Glutamatergic neuron (in vitro differentiated cells): ENCODE data around the gene THSD7A. TPM values are rescaled to one million over a fixed set of nuclear protein-coding genes. Genes with fewer than 3 reads are reported as not detected.
A peak's percentile ranks its signal among the peaks of the same experiment; 100 is the strongest.
"Not testable (repeated sequence)": the region's sequence is repeated elsewhere in the genome, so short reads cannot be mapped to it uniquely, and the experiment has no call there.

ENCODE experiments used
- DNase-seq: peaks from one replicate; pipeline ENCODE4 v3.0.0; 2022
- H3K27ac Mint-ChIP-seq: one replicate; pipeline ENCODE4 v1.8.0; 2020; ENCODE audit warnings: mild to moderate bottlenecking, mixed read lengths, inconsistent platforms; ENCODE audit not compliant: unreplicated experiment
- H3K27me3 Mint-ChIP-seq: one replicate; pipeline ENCODE4 v1.8.0; 2020; ENCODE audit warnings: mild to moderate bottlenecking, moderate library complexity, mixed read lengths, inconsistent platforms; ENCODE audit not compliant: unreplicated experiment
- H3K36me3 Mint-ChIP-seq: one replicate; pipeline ENCODE4 v1.8.0; 2020; ENCODE audit warnings: mild to moderate bottlenecking, mixed read lengths, inconsistent platforms; ENCODE audit not compliant: unreplicated experiment
- H3K4me1 Mint-ChIP-seq: one replicate; pipeline ENCODE4 v1.8.0; 2020; ENCODE audit warnings: mild to moderate bottlenecking, low read depth, mixed read lengths, inconsistent platforms; ENCODE audit not compliant: unreplicated experiment
- H3K4me3 Mint-ChIP-seq: one replicate; pipeline ENCODE4 v1.8.0; 2020; ENCODE audit warnings: mild to moderate bottlenecking, mixed read lengths, inconsistent platforms; ENCODE audit not compliant: unreplicated experiment
- H3K9me3 Mint-ChIP-seq: one replicate; pipeline ENCODE4 v1.8.0; 2020; ENCODE audit warnings: mild to moderate bottlenecking, moderate library complexity, mixed read lengths, inconsistent platforms; ENCODE audit not compliant: unreplicated experiment
- CTCF ChIP-seq: fragments of 200-600 bp; sonication (generic); IDR thresholded peaks from one replicate; pipeline ENCODE4 v1.5.0; 2021; ENCODE audit not compliant: partially characterized antibody, unreplicated experiment
- total RNA-seq: library from RNA; stranded (reverse); fragmentation: NEBNext Ultra II Directional; extraction: Animal tissue kit (Norgen Biotek cat#: 25700); gene quantifications from one replicate; pipeline ENCODE4 v1.2.1, GENCODE V29; 2021; ENCODE audit not compliant: unreplicated experiment

THSD7A gene
- total RNA-seq, 1 donor from 2014 or later: 211 TPM

DNA sequence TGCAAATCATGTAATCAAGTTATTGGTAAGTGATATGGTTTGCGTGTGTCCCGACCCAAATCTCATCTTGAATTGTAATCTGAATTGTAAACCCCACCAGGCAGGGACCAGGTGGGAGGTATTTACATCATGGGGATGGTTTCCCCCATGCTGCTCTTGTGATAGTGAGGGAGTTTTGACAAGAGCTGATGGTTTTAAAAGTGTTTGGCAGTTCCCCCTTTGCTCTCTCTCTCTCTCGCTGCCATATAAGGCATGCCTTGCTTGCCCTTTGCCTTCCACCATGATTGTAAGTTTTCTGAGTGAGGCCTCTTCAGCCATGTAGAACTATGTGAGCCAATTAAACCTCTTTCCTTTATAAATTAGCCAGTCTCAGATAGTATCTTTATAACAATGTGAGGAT is 302.6 kb downstream of the THSD7A start:
- peaks cover 9% of the 10 kb centered on the region for H3K9me3 Mint-ChIP-seq
- H3K36me3 Mint-ChIP-seq: peaks cover 9% of the 10 kb centered on the region
- DNase-seq: no peak
- H3K27me3 Mint-ChIP-seq: peaks cover 5% of the 10 kb centered on the region
- H3K4me1 Mint-ChIP-seq: peaks cover 16% of the 10 kb centered on the region
- no peak overlapping the region for H3K4me3 Mint-ChIP-seq
- no peak for TF ChIP-seq CTCF
- no peak overlapping the region for H3K27ac Mint-ChIP-seq

GRCh38 chr7:11527707-11528106 is 304.3 kb downstream of the THSD7A start:
- Mint-ChIP-seq H3K9me3 (peaks cover 6% of the 10 kb centered on the region), H3K27me3 (peaks cover 5% of the 10 kb centered on the region), H3K4me3 (no peak overlapping the region), H3K27ac (no peak overlapping the region), H3K4me1 (peaks cover 16% of the 10 kb centered on the region), H3K36me3 (no peaks in the 10 kb centered on the region)
- DNase-seq: no peak
- TF ChIP-seq CTCF: no peak

- H3K9me3 Mint-ChIP-seq: peaks cover 2% of the 10 kb centered on the region
- H3K4me3 Mint-ChIP-seq: no peak overlapping the region
- peaks cover 6% of the 10 kb centered on the region for H3K4me1 Mint-ChIP-seq
- no peak overlapping the region for H3K27ac Mint-ChIP-seq
- H3K36me3 Mint-ChIP-seq: no peaks in the 10 kb centered on the region
- H3K27me3 Mint-ChIP-seq: no peaks in the 10 kb centered on the region
- DNase-seq: no peak
- TF ChIP-seq CTCF: no peak
These were observed 307.3 kb downstream of the THSD7A start for GRCh38 chr7:11524476-11525397.

GRCh38 chr7:11521964-11522499 is 310.0 kb downstream of the THSD7A start:
- H3K27me3 Mint-ChIP-seq, H3K27ac Mint-ChIP-seq, H3K4me1 Mint-ChIP-seq, H3K9me3 Mint-ChIP-seq, H3K4me3 Mint-ChIP-seq, H3K36me3 Mint-ChIP-seq, DNase-seq: not testable (repeated sequence)

DNA sequence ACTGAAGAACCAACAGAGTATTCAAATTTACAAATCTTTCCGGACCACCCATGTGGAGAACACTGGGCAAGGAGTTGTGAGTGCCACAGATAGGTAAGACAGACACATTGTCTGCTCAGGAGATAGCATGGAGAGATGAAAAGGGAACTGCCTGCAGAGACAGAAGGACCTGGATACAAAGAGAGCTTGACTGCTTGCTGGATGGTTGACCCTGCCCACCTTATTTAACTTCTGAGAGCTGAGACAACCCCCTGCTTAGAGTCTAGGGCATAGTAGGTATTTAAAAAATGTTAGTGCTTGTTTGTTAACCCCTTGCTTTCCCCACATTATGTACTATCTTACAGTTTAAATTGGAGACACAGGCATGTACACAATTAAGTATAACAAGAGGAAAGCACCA is 314.1 kb downstream of the THSD7A start:
- Mint-ChIP-seq H3K36me3 (no peaks in the 10 kb centered on the region), H3K4me3 (no peak overlapping the region), H3K27me3 (no peaks in the 10 kb centered on the region), H3K27ac (peak overlapping the region; percentile 5), H3K4me1 (peaks cover 6% of the 10 kb centered on the region), H3K9me3 (peaks cover 5% of the 10 kb centered on the region)
- DNase-seq: no peak
- TF ChIP-seq CTCF: no peak
